HEK293 (cell line): ENCODE data around the gene SKP2.

ENCODE experiments used
- CTCF ChIA-PET: fragments of 350-600 bp; formaldehyde crosslinking; extraction: SDS; loops from one replicate; lab custom pipeline; 2021; ENCODE audit warnings: antibody characterized with exemption; lab: Yijun Ruan, JAX
- POLR2A ChIA-PET: fragments of 300-600 bp; formaldehyde crosslinking; extraction: SDS; loops from one replicate; lab custom pipeline; 2020; ENCODE audit warnings: antibody characterized with exemption, inconsistent platforms; lab: Yijun Ruan, JAX
- H3K27ac ChIP-seq: fragments of 200-500 bp; sonication (Bioruptor generic); 2 replicates; pipeline ENCODE4 v1.5.1; 2014; ENCODE audit warnings: low read depth, low read length, control low read depth, inconsistent platforms; ENCODE audit errors: extremely low read depth
- H3K36me3 ChIP-seq, 2 experiments: fragments of 200-500 bp in 1 of 2; sonication (Bioruptor generic) in 1 of 2; 1 replicate in 1 of 2; 2 replicates in 1 of 2; pipeline ENCODE4 v1.5.1; 2014 to 2017; ENCODE audit warnings: inconsistent platforms in 2 of 2, low read length in 2 of 2; ENCODE audit not compliant: control insufficient read depth in 2 of 2, insufficient read depth in 1 of 2
- H3K4me1 ChIP-seq: fragments of 200-500 bp; sonication (Bioruptor generic); 2 replicates; pipeline ENCODE4 v1.5.1; 2014; ENCODE audit warnings: mild to moderate bottlenecking, low read length, inconsistent platforms; ENCODE audit not compliant: control insufficient read depth, insufficient read depth
- H3K4me3 ChIP-seq: 2 replicates; pipeline ENCODE4 v1.5.1; 2011; ENCODE audit warnings: low read depth, mild to moderate bottlenecking, control low read depth, low read length, moderate library complexity
- H3K9me3 ChIP-seq: fragments of 200-500 bp; sonication (Bioruptor generic); 2 replicates; pipeline ENCODE4 v1.5.1; 2014; ENCODE audit warnings: low read depth, low read length, inconsistent platforms; ENCODE audit not compliant: control insufficient read depth, insufficient read depth
- BCL11B ChIP-seq: fragments of 450-650 bp; formaldehyde crosslinking; IDR thresholded peaks from 2 replicates; pipeline ENCODE4 v1.5.1; 2016; ENCODE audit warnings: low read depth, missing biosample characterization, missing genetic modification characterization
- GFI1B ChIP-seq: fragments of 450-650 bp; formaldehyde crosslinking; IDR thresholded peaks from 2 replicates; pipeline ENCODE4 v1.5.1; 2016; ENCODE audit warnings: missing biosample characterization, missing genetic modification characterization
- GLI4 ChIP-seq: fragments of 450-650 bp; formaldehyde crosslinking; IDR thresholded peaks from 2 replicates; pipeline ENCODE4 v1.5.1; 2016; ENCODE audit warnings: missing biosample characterization, missing genetic modification characterization
- MZF1 ChIP-seq: fragments of 450-650 bp; formaldehyde crosslinking; IDR thresholded peaks from 2 replicates; pipeline ENCODE4 v1.5.1; 2017; ENCODE audit warnings: missing biosample characterization, missing genetic modification characterization, borderline replicate concordance
- OVOL3 ChIP-seq: fragments of 450-650 bp; formaldehyde crosslinking; IDR thresholded peaks from 2 replicates; pipeline ENCODE4 v1.5.1; 2016; ENCODE audit warnings: missing biosample characterization, missing genetic modification characterization
- PRDM6 ChIP-seq: fragments of 450-650 bp; formaldehyde crosslinking; IDR thresholded peaks from 2 replicates; pipeline ENCODE4 v1.5.1; 2017; ENCODE audit warnings: missing biosample characterization, missing genetic modification characterization
- ZBTB20 ChIP-seq: fragments of 450-650 bp; formaldehyde crosslinking; IDR thresholded peaks from 2 replicates; pipeline ENCODE4 v1.5.1; 2016; ENCODE audit warnings: missing biosample characterization, missing genetic modification characterization
- ZBTB49 ChIP-seq: fragments of 450-650 bp; formaldehyde crosslinking; IDR thresholded peaks from 2 replicates; pipeline ENCODE4 v1.5.1; 2016; ENCODE audit warnings: missing biosample characterization, missing genetic modification characterization, low read depth
- ZNF138 ChIP-seq: fragments of 450-650 bp; formaldehyde crosslinking; IDR thresholded peaks from 2 replicates; pipeline ENCODE4 v1.5.1; 2016; ENCODE audit warnings: missing biosample characterization, missing genetic modification characterization, borderline replicate concordance
- ZNF148 ChIP-seq: fragments of 450-650 bp; formaldehyde crosslinking; IDR thresholded peaks from 2 replicates; pipeline ENCODE4 v1.5.0; 2017; ENCODE audit warnings: missing biosample characterization, missing genetic modification characterization, borderline replicate concordance
- ZNF266 ChIP-seq: fragments of 450-650 bp; formaldehyde crosslinking; IDR thresholded peaks from 2 replicates; pipeline ENCODE4 v1.5.1; 2016; ENCODE audit warnings: missing biosample characterization, missing genetic modification characterization, low read depth
- ZNF280C ChIP-seq: fragments of 450-650 bp; formaldehyde crosslinking; IDR thresholded peaks from 2 replicates; pipeline ENCODE4 v1.5.1; 2016; ENCODE audit warnings: missing biosample characterization, missing genetic modification characterization
- ZNF473 ChIP-seq: fragments of 450-650 bp; formaldehyde crosslinking; IDR thresholded peaks from 2 replicates; pipeline ENCODE4 v1.5.1; 2017; ENCODE audit warnings: missing biosample characterization, missing genetic modification characterization
- ZNF555 ChIP-seq: fragments of 450-650 bp; formaldehyde crosslinking; conservative IDR thresholded peaks from 2 replicates; pipeline ENCODE4 v1.5.1; 2017; ENCODE audit warnings: missing biosample characterization, mild to moderate bottlenecking, missing genetic modification characterization, inconsistent platforms
- ZNF560 ChIP-seq: fragments of 450-650 bp; formaldehyde crosslinking; IDR thresholded peaks from 2 replicates; pipeline ENCODE4 v1.5.1; 2017; ENCODE audit warnings: missing biosample characterization, missing genetic modification characterization, borderline replicate concordance
- ZNF571 ChIP-seq: fragments of 450-650 bp; formaldehyde crosslinking; IDR thresholded peaks from 2 replicates; pipeline ENCODE4 v1.5.0; 2017; ENCODE audit warnings: missing biosample characterization, missing genetic modification characterization
- ZNF600 ChIP-seq: fragments of 450-650 bp; formaldehyde crosslinking; IDR thresholded peaks from 2 replicates; pipeline ENCODE4 v1.5.1; 2016; ENCODE audit warnings: missing biosample characterization, missing genetic modification characterization
- ZNF639 ChIP-seq: fragments of 450-650 bp; formaldehyde crosslinking; IDR thresholded peaks from 2 replicates; pipeline ENCODE4 v1.5.1; 2016; ENCODE audit warnings: missing biosample characterization, missing genetic modification characterization
- ZSCAN4 ChIP-seq: fragments of 450-650 bp; formaldehyde crosslinking; IDR thresholded peaks from 2 replicates; pipeline ENCODE4 v1.5.1; 2017; ENCODE audit warnings: missing biosample characterization, missing genetic modification characterization

Gene SKP2

GRCh38 chr5:36150676-36151433 is 1.1 kb upstream of the SKP2 start (continued):
- TF ChIP-seq ZNF280C (tag by site-specific recombination) (no peak), ZNF266 (no peak), ZNF639 (tag by site-specific recombination) (no peak), ZNF571 (no peak)

GRCh38 chr5:36152324-36153297 is 700 bp downstream of the SKP2 start:
- ChIA-PET CTCF (interaction anchor here (0.6 to 3.5 kb wide), 7 partner anchors 10 to 603 kb away, joined by 3 to 13 read pairs (median 4); no protein-coding TSS in a partner anchor), POLR2A (interaction anchor here (0.5 to 3.7 kb wide), 18 partner anchors 8 to 1218 kb away, joined by 3 to 19 read pairs (median 3); partner anchors contain the start of genes NADK2, NUP155 and UGT3A2)
- H3K9me3 ChIP-seq, result no peaks in the 10 kb centered on the region
- peaks cover 1 to 48% of the 10 kb centered on the region in 2 experiments for H3K36me3 ChIP-seq
- H3K4me1 ChIP-seq, result peaks cover 11% of the 10 kb centered on the region
- peak overlapping the region; percentile 74; the same call in 1 of the 2 replicates for H3K27ac ChIP-seq
- peak overlapping the region; percentile 54 for H3K4me3 ChIP-seq
- TF ChIP-seq GLI4 (peak; percentile 87), ZNF555 (tag by site-specific recombination) (no peak), ZBTB49 (tag by site-specific recombination) (no peak), ZNF148 (tag by site-specific recombination) (no peak), PRDM6 (no peak), ZNF560 (no peak), ZNF600 (tag by site-specific recombination) (peak; percentile 7; the same call in 1 of the 2 replicates), ZSCAN4 (tag by site-specific recombination) (no peak), BCL11B (no peak), MZF1 (tag by site-specific recombination) (0 out of 2 replicates have a peak, but pooled peaks have one; percentile 76), ZNF473 (tag by site-specific recombination) (no peak), OVOL3 (tag by site-specific recombination) (no peak), ZBTB20 (tag by site-specific recombination) (peak; percentile 49; the same call in 1 of the 2 replicates), GFI1B (0 out of 2 replicates have a peak, but pooled peaks have one; percentile 46), ZNF138 (no peak)
